ENCODE measurements around the gene DPF3. TPM values are rescaled to one million over a fixed set of nuclear protein-coding genes. Genes with fewer than 3 reads are reported as not detected.

Gene DPF3
- total RNA-seq, 5 donors from 2014 or later (not counting 1 experiment from before 2014, with no cell fraction given): 0.33 to 0.86 (median 0.54) TPM

- no peak overlapping the region for H3K4me3 Mint-ChIP-seq
- peaks cover 0 to 7% of the 10 kb centered on the region in 2 donors for H3K27me3 Mint-ChIP-seq
- no peaks in the 10 kb centered on the region for H3K4me1 ChIP-seq (ENCODE audit: control insufficient read depth in 1 of 2, extremely low read depth in 1 of 2, insufficient read depth in 2 of 2, low read length in 2 of 2)
- POLR2A ChIA-PET: no interaction called here
- H3K4me1 Mint-ChIP-seq: peaks cover 0 to 4% (median 3%) of the 10 kb centered on the region in 3 donors
- H3K9me3 ChIP-seq: no peaks in the 10 kb centered on the region
- H3K4me3 ChIP-seq (ENCODE audit: control insufficient read depth in 1 of 2, extremely low read depth in 1 of 2, low read length in 1 of 2): no peak overlapping the region
- no peak overlapping the region for H3K27ac Mint-ChIP-seq
- 85% methylated on average over 8 of the region's 16 CpGs for WGBS (ENCODE audit: insufficient coverage)
- no peak overlapping the region for H3K27ac ChIP-seq (ENCODE audit: low read length)
- CTCF ChIA-PET: no interaction called here
- peaks cover 0 to 6% of the 10 kb centered on the region in 2 experiments for H3K27me3 ChIP-seq (replicated peaks in 1 of 2; ENCODE audit: control insufficient read depth in 2 of 2, extremely low read depth in 1 of 2, insufficient read depth in 2 of 2, low read length in 1 of 2)
- no peak for ATAC-seq (replicated peaks in 1 of 4)
- no peak for DNase-seq
- no peaks in the 10 kb centered on the region for H3K36me3 ChIP-seq (ENCODE audit: control insufficient read depth in 2 of 2, extremely low read depth in 1 of 2, insufficient read depth in 1 of 2, low read length in 1 of 2)
- no peaks in the 10 kb centered on the region for H3K9me3 Mint-ChIP-seq
- H3K36me3 Mint-ChIP-seq: no peaks in the 10 kb centered on the region
These were observed 101.7 kb downstream of the DPF3 start for GRCh38 chr14:72792051-72792788.

- H3K4me3 ChIP-seq (ENCODE audit: control insufficient read depth in 1 of 2, extremely low read depth in 1 of 2, low read length in 1 of 2): no peak overlapping the region
- Mint-ChIP-seq H3K27me3 (peaks cover 0 to 7% of the 10 kb centered on the region in 2 donors), H3K9me3 (no peaks in the 10 kb centered on the region), H3K4me3 (no peak overlapping the region), H3K4me1 (peaks cover 0 to 4% (median 3%) of the 10 kb centered on the region in 3 donors), H3K27ac (no peak overlapping the region), H3K36me3 (no peaks in the 10 kb centered on the region)
- H3K4me1 ChIP-seq (ENCODE audit: control insufficient read depth in 1 of 2, extremely low read depth in 1 of 2, insufficient read depth in 2 of 2, low read length in 2 of 2): no peaks in the 10 kb centered on the region
- ChIA-PET POLR2A (no interaction called here), CTCF (no interaction called here)
- DNase-seq (peak in 1 of 35 experiments; percentile 5), ATAC-seq (replicated peaks in 1 of 4) (no peak)
- no peaks in the 10 kb centered on the region for H3K9me3 ChIP-seq
- 96% methylated on average over 6 of the region's 10 CpGs for WGBS (ENCODE audit: insufficient coverage)
- no peak overlapping the region for H3K27ac ChIP-seq (ENCODE audit: low read length)
- H3K27me3 ChIP-seq (replicated peaks in 1 of 2; ENCODE audit: control insufficient read depth in 2 of 2, extremely low read depth in 1 of 2, insufficient read depth in 2 of 2, low read length in 1 of 2): peaks cover 0 to 6% of the 10 kb centered on the region in 2 experiments
- H3K36me3 ChIP-seq (ENCODE audit: control insufficient read depth in 2 of 2, extremely low read depth in 1 of 2, insufficient read depth in 1 of 2, low read length in 1 of 2): no peaks in the 10 kb centered on the region
These were observed 102.9 kb downstream of the DPF3 start for GRCh38 chr14:72790887-72791566.

- no peak overlapping the region for H3K4me3 ChIP-seq (ENCODE audit: control insufficient read depth in 1 of 2, extremely low read depth in 1 of 2, low read length in 1 of 2)
- Mint-ChIP-seq H3K27ac (no peak overlapping the region), H3K27me3 (peaks cover 0 to 7% of the 10 kb centered on the region in 2 donors), H3K9me3 (no peaks in the 10 kb centered on the region), H3K4me3 (no peak overlapping the region), H3K36me3 (no peaks in the 10 kb centered on the region), H3K4me1 (peaks cover 0 to 4% (median 3%) of the 10 kb centered on the region in 3 donors)
- ATAC-seq (replicated peaks in 1 of 4) (no peak), DNase-seq (no peak)
- WGBS (ENCODE audit: insufficient coverage): 90% methylated on average over 6 of the region's 13 CpGs
- no peak overlapping the region for H3K27ac ChIP-seq (ENCODE audit: low read length)
- H3K27me3 ChIP-seq (replicated peaks in 1 of 2; ENCODE audit: control insufficient read depth in 2 of 2, extremely low read depth in 1 of 2, insufficient read depth in 2 of 2, low read length in 1 of 2): peaks cover 0 to 6% of the 10 kb centered on the region in 2 experiments
- no peaks in the 10 kb centered on the region for H3K36me3 ChIP-seq (ENCODE audit: control insufficient read depth in 2 of 2, extremely low read depth in 1 of 2, insufficient read depth in 1 of 2, low read length in 1 of 2)
- no peaks in the 10 kb centered on the region for H3K4me1 ChIP-seq (ENCODE audit: control insufficient read depth in 1 of 2, extremely low read depth in 1 of 2, insufficient read depth in 2 of 2, low read length in 2 of 2)
- ChIA-PET POLR2A (interaction anchor here in 1 of 2 donors (0.5 kb wide), 1 partner anchor 124 kb away, joined by 3 read pairs; no protein-coding TSS in a partner anchor), CTCF (no interaction called here)
- no peaks in the 10 kb centered on the region for H3K9me3 ChIP-seq
These were observed 104.8 kb downstream of the DPF3 start for GRCh38 chr14:72788972-72789728.

GRCh38 chr14:72788255-72788654 is 105.6 kb downstream of the DPF3 start:
- CTCF ChIA-PET: no interaction called here
- Mint-ChIP-seq H3K9me3 (no peaks in the 10 kb centered on the region), H3K36me3 (no peaks in the 10 kb centered on the region), H3K27me3 (peaks cover 0 to 5% of the 10 kb centered on the region in 2 donors), H3K4me3 (no peak overlapping the region), H3K4me1 (peaks cover 0 to 4% (median 3%) of the 10 kb centered on the region in 3 donors), H3K27ac (no peak overlapping the region)
- Histone ChIP-seq H3K4me3 (ENCODE audit: control insufficient read depth in 1 of 2, extremely low read depth in 1 of 2, low read length in 1 of 2) (no peak overlapping the region), H3K36me3 (ENCODE audit: control insufficient read depth in 2 of 2, extremely low read depth in 1 of 2, insufficient read depth in 1 of 2, low read length in 1 of 2) (no peaks in the 10 kb centered on the region), H3K27me3 (replicated peaks in 1 of 2; ENCODE audit: control insufficient read depth in 2 of 2, extremely low read depth in 1 of 2, insufficient read depth in 2 of 2, low read length in 1 of 2) (no peaks in the 10 kb centered on the region), H3K4me1 (ENCODE audit: control insufficient read depth in 1 of 2, extremely low read depth in 1 of 2, insufficient read depth in 2 of 2, low read length in 2 of 2) (no peaks in the 10 kb centered on the region), H3K9me3 (no peaks in the 10 kb centered on the region), H3K27ac (ENCODE audit: low read length) (no peak overlapping the region)
- WGBS (ENCODE audit: insufficient coverage): 67% methylated on average over 2 of the region's 6 CpGs
- POLR2A ChIA-PET: interaction anchor here (0.6 kb wide), 2 partner anchors 67 to 557 kb away, joined by 3 read pairs; no protein-coding TSS in a partner anchor
- ATAC-seq (replicated peaks in 1 of 4) (no peak), DNase-seq (no peak)

- H3K27me3 ChIP-seq (replicated peaks in 1 of 2; ENCODE audit: control insufficient read depth in 2 of 2, extremely low read depth in 1 of 2, insufficient read depth in 2 of 2, low read length in 1 of 2): no peaks in the 10 kb centered on the region
- H3K4me3 ChIP-seq (ENCODE audit: control insufficient read depth in 1 of 2, extremely low read depth in 1 of 2, low read length in 1 of 2): no peak overlapping the region
- no peaks in the 10 kb centered on the region for H3K9me3 Mint-ChIP-seq
- no peak overlapping the region for H3K4me3 Mint-ChIP-seq
- H3K9me3 ChIP-seq: no peaks in the 10 kb centered on the region
- WGBS (ENCODE audit: insufficient coverage): 100% methylated on average over 1 of the region's 6 CpGs
- no peak for ATAC-seq (replicated peaks in 1 of 4)
- peaks cover 0 to 4% (median 3%) of the 10 kb centered on the region in 3 donors for H3K4me1 Mint-ChIP-seq
- H3K27me3 Mint-ChIP-seq: peaks cover 0 to under 1% of the 10 kb centered on the region in 2 donors
- POLR2A ChIA-PET: interaction anchor here (0.6 kb wide), 2 partner anchors 67 to 557 kb away, joined by 3 read pairs; no protein-coding TSS in a partner anchor
- no peaks in the 10 kb centered on the region for H3K36me3 ChIP-seq (ENCODE audit: control insufficient read depth in 2 of 2, extremely low read depth in 1 of 2, insufficient read depth in 1 of 2, low read length in 1 of 2)
- no peak overlapping the region for H3K27ac ChIP-seq (ENCODE audit: low read length)
- no peak for DNase-seq
- CTCF ChIA-PET: no interaction called here
- H3K4me1 ChIP-seq (ENCODE audit: control insufficient read depth in 1 of 2, extremely low read depth in 1 of 2, insufficient read depth in 2 of 2, low read length in 2 of 2): no peaks in the 10 kb centered on the region
- H3K36me3 Mint-ChIP-seq: no peaks in the 10 kb centered on the region
- no peak overlapping the region for H3K27ac Mint-ChIP-seq
These were observed 106.1 kb downstream of the DPF3 start for GRCh38 chr14:72787841-72788240.

Measured in T-cell (primary cell).